Liver (tissue), 9 donors: ENCODE measurements around the gene EDDM13. TPM values are rescaled to one million over a fixed set of nuclear protein-coding genes. Genes with fewer than 3 reads are reported as not detected.
"Not testable (repeated sequence)": the region's sequence is repeated elsewhere in the genome, so short reads cannot be mapped to it uniquely, and the experiment has no call there.

Experiments
- DNase-seq: peaks from one replicate; pipeline ENCODE4 v3.0.0-alpha.2; 2017; ENCODE audit warnings: low spot score
- H3K27ac ChIP-seq, 2 donors: one replicate each; pipeline ENCODE4 v1.7.0; 2013; ENCODE audit warnings: inconsistent platforms in 2 of 2, low read length in 2 of 2, control low read depth in 1 of 2, low read depth in 1 of 2, mild to moderate bottlenecking in 1 of 2
- H3K27me3 ChIP-seq, 4 donors: one replicate each; pipeline versions ENCODE4 v1.6.1 to v1.7.0; 2013; ENCODE audit warnings: low read length in 3 of 4, inconsistent platforms in 1 of 4, mild to moderate bottlenecking in 1 of 4, moderate library complexity in 1 of 4; ENCODE audit not compliant: control insufficient read depth in 4 of 4, insufficient read depth in 4 of 4
- H3K36me3 ChIP-seq, 4 donors: one replicate each; pipeline versions ENCODE4 v1.6.1 to v1.7.0; 2013; ENCODE audit warnings: low read length in 3 of 4, mild to moderate bottlenecking in 3 of 4, low read depth in 1 of 4, moderate library complexity in 1 of 4; ENCODE audit not compliant: control insufficient read depth in 4 of 4, insufficient read depth in 3 of 4
- H3K4me1 ChIP-seq, 4 donors: one replicate each; pipeline versions ENCODE4 v1.6.1 to v1.7.0; 2013; ENCODE audit warnings: low read length in 3 of 4, mild to moderate bottlenecking in 3 of 4, moderate library complexity in 1 of 4; ENCODE audit not compliant: control insufficient read depth in 4 of 4, insufficient read depth in 4 of 4
- H3K4me3 ChIP-seq, 3 donors: one replicate each; pipeline versions ENCODE4 v1.6.1 to v1.7.0; 2013; ENCODE audit warnings: low read length in 3 of 3, control low read depth in 1 of 3, low read depth in 1 of 3, mild to moderate bottlenecking in 1 of 3
- H3K9ac ChIP-seq, 2 donors: one replicate each; pipeline ENCODE4 v1.7.0; 2013; ENCODE audit warnings: low read length in 2 of 2, mild to moderate bottlenecking in 2 of 2, moderate library complexity in 2 of 2, control low read depth in 1 of 2, low read depth in 1 of 2
- H3K9me3 ChIP-seq, 4 donors: one replicate each; pipeline versions ENCODE4 v1.6.1 to v1.7.0; 2013; ENCODE audit warnings: low read length in 3 of 4; ENCODE audit not compliant: control insufficient read depth in 4 of 4
- EGR1 ChIP-seq, 2 donors: IDR thresholded peaks; 2 replicates each; pipeline ENCODE4 v1.6.1; 2016 to 2018; ENCODE audit warnings: antibody characterized with exemption in 2 of 2, low read depth in 2 of 2
- FOXA1 ChIP-seq: IDR thresholded peaks from 2 replicates; pipeline ENCODE4 v1.6.1; 2016; ENCODE audit warnings: antibody characterized with exemption
- FOXA2 ChIP-seq: IDR thresholded peaks from 2 replicates; pipeline ENCODE4 v1.6.1; 2016; ENCODE audit warnings: antibody characterized with exemption
- HNF4A ChIP-seq, 2 donors: conservative IDR thresholded peaks; 2 replicates each; pipeline ENCODE4 v1.6.1; 2016; ENCODE audit warnings: antibody characterized with exemption in 2 of 2, mild to moderate bottlenecking in 2 of 2
- HNF4G ChIP-seq: IDR thresholded peaks from 2 replicates; pipeline ENCODE4 v1.6.1; 2016; ENCODE audit warnings: antibody characterized with exemption
- JUND ChIP-seq, 2 donors: IDR thresholded peaks; 2 replicates each; pipeline ENCODE4 v1.6.1; 2016; ENCODE audit warnings: antibody characterized with exemption in 2 of 2
- NR2F2 ChIP-seq: IDR thresholded peaks from 2 replicates; pipeline ENCODE4 v1.6.1; 2016; ENCODE audit warnings: antibody characterized with exemption
- RAD21 ChIP-seq, 2 donors: IDR thresholded peaks; 2 replicates each; pipeline ENCODE4 v1.6.1; 2016; ENCODE audit warnings: antibody characterized with exemption in 2 of 2, mild to moderate bottlenecking in 2 of 2
- SP1 ChIP-seq: IDR thresholded peaks from 2 replicates; pipeline ENCODE4 v1.6.1; 2018; ENCODE audit warnings: antibody characterized with exemption, mild to moderate bottlenecking
- TAF1 ChIP-seq: conservative IDR thresholded peaks from 2 replicates; pipeline ENCODE4 v1.6.1; 2016; ENCODE audit warnings: antibody characterized with exemption, mild to moderate bottlenecking
- YY1 ChIP-seq: IDR thresholded peaks from 2 replicates; pipeline ENCODE4 v1.6.1; 2016; ENCODE audit warnings: antibody characterized with exemption, mild to moderate bottlenecking
- WGBS: extraction: QIAGEN DNeasy Blood & Tissue Kit; methylation state at CpG from one replicate; pipeline ENCODE4 v1.1.7; 2013; 5-methylcytosine and 5-hydroxymethylcytosine counted together
- polyA plus RNA-seq, 2 donors: library from polyadenylated mRNA; stranded (reverse) in 1 of 2; unstranded in 1 of 2; fragments of 200-250 nt in 1 of 2; fragments of >200 nt in 1 of 2; fragmentation: Nextera tagmentation in 1 of 2; extraction: Ambion mirVana in 1 of 2; gene quantifications; one replicate each; pipeline versions ENCODE4 v1.2.1 to v1.2.3, GENCODE V29; 2013 to 2015
- total RNA-seq, 2 donors: library from RNA; depleted of rRNA; stranded (reverse); fragments of >200 nt; gene quantifications; one replicate each; pipeline ENCODE4 v1.2.3, GENCODE V29; 2014
- TF ChIP-seq, protein P1 (sequence below): IDR thresholded peaks from 2 replicates; pipeline ENCODE4 v1.6.1; 2016; ENCODE audit warnings: antibody characterized with exemption
- TF ChIP-seq, protein P2 (sequence below): IDR thresholded peaks from 2 replicates; pipeline ENCODE4 v1.6.1; 2016; ENCODE audit warnings: antibody characterized with exemption
- TF ChIP-seq, protein P3 (sequence below): IDR thresholded peaks from 2 replicates; pipeline ENCODE4 v1.6.1; 2016; ENCODE audit warnings: antibody characterized with exemption
- TF ChIP-seq, protein P4 (sequence below): fragments of 150-350 bp; IDR thresholded peaks from 2 replicates; pipeline ENCODE4 v1.5.1; 2017; ENCODE audit warnings: improper control_type of control experiment, low read depth, low read length; ENCODE audit not compliant: missing input control
- donor health status: healthy.
- donor health status: healthy.
- donor health status: healthy.
- donor health status: healthy.
- donor health status: healthy.

The EDDM13 gene
- total and polyA plus RNA-seq, 4 donors: 0.20 TPM; not detected in 3

DNA sequence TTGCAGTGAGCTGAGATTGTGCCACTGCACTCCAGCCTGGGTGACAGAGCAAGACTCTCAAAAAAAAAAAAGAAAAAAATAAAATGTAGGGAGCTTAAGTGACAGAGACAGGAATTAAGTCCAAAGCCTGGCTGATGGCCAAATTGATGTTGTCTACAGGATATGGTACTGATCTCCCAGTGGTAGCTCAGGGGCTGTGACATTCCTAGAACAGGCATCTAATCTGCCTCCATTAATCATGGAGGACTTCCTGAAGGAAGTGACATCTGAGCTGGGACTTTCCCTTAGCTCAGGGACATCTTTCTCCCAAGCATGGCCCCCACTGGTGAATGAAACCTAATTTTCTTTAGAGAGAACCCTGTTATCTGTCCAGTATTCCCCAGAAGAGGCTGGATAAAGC is 11.4 kb upstream of the EDDM13 start:
- Histone ChIP-seq H3K9me3 (no peaks in the 10 kb centered on the region), H3K9ac (no peak overlapping the region), H3K27me3 (no peaks in the 10 kb centered on the region), H3K4me1 (no peaks in the 10 kb centered on the region), H3K36me3 (no peaks in the 10 kb centered on the region), H3K27ac (no peak overlapping the region), H3K4me3 (no peak overlapping the region)
- no peak for TF ChIP-seq HNF4A (conservative IDR thresholded peaks at IDR 0.05)
- no peak for TF ChIP-seq TAF1
- no peak for TF ChIP-seq RAD21 (IDR thresholded peaks at IDR 0.05)
- TF ChIP-seq, protein P1, sequence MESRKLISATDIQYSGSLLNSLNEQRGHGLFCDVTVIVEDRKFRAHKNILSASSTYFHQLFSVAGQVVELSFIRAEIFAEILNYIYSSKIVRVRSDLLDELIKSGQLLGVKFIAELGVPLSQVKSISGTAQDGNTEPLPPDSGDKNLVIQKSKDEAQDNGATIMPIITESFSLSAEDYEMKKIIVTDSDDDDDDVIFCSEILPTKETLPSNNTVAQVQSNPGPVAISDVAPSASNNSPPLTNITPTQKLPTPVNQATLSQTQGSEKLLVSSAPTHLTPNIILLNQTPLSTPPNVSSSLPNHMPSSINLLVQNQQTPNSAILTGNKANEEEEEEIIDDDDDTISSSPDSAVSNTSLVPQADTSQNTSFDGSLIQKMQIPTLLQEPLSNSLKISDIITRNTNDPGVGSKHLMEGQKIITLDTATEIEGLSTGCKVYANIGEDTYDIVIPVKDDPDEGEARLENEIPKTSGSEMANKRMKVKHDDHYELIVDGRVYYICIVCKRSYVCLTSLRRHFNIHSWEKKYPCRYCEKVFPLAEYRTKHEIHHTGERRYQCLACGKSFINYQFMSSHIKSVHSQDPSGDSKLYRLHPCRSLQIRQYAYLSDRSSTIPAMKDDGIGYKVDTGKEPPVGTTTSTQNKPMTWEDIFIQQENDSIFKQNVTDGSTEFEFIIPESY: no peak
- TF ChIP-seq EGR1 (IDR thresholded peaks at IDR 0.05; ENCODE audit: low read depth in 2 of 2): no peak
- TF ChIP-seq FOXA2: no peak
- TF ChIP-seq FOXA1: no peak
- TF ChIP-seq, protein P2, sequence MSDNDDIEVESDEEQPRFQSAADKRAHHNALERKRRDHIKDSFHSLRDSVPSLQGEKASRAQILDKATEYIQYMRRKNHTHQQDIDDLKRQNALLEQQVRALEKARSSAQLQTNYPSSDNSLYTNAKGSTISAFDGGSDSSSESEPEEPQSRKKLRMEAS: no peak
- TF ChIP-seq, protein P3, sequence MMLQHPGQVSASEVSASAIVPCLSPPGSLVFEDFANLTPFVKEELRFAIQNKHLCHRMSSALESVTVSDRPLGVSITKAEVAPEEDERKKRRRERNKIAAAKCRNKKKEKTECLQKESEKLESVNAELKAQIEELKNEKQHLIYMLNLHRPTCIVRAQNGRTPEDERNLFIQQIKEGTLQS: no peak
- no peak for TF ChIP-seq NR2F2
- DNase-seq: no peak

DNA sequence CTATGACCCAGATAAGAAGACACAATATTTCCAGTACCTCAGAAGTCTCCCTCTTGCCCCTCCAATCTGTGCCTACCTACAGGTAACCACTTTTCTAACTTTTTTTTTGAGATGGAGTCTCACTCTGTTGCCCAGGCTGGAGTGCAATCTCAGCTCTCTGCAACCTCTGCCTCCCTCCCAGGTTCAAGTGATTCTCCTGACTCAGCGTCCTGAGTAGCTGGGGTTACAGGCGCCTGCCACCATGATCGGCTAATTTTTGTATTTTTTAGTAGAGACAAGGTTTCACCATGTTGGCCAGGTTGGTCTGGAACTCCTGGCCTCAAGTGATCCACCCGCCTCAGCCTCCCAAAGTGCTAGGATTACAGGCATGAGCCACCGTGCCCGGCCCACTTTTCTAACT is 10.6 kb upstream of the EDDM13 start:
- H3K9me3 ChIP-seq, DNase-seq, H3K27ac ChIP-seq, H3K9ac ChIP-seq, H3K4me1 ChIP-seq, H3K36me3 ChIP-seq, H3K27me3 ChIP-seq, H3K4me3 ChIP-seq: not testable (repeated sequence)
- WGBS: 97% methylated on average over 6 of the region's 6 CpGs

DNA sequence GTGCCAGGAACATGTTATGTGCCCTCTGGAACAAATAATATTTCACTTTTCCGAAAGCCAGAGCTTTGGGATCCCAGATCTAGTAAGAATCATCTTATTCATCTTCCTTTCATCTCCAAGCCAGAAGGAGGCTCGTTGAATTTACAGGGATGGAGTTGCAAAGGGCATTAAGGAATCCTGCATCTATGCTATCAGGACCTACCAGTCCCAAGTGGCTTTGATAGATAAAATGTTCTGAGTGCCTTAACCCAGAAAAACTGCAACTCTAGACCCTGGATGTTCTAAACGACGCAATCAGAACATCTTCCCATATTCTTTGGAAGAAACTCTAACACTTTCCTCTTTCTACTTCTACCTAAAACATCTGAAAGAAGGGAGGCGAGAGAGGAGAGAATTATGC is 9.2 kb upstream of the EDDM13 start:
- Histone ChIP-seq H3K27ac (no peak overlapping the region), H3K36me3 (no peaks in the 10 kb centered on the region), H3K9me3 (no peaks in the 10 kb centered on the region), H3K4me1 (no peaks in the 10 kb centered on the region), H3K27me3 (no peaks in the 10 kb centered on the region), H3K4me3 (no peak overlapping the region), H3K9ac (no peak overlapping the region)
- 92% methylated on average over 5 of the region's 5 CpGs for whole genome bisulfite sequencing
- no peak for DNase-seq
- no peak for TF ChIP-seq RAD21 (IDR thresholded peaks at IDR 0.05)
- TF ChIP-seq HNF4A (conservative IDR thresholded peaks at IDR 0.05): no peak
- no peak for TF ChIP-seq FOXA2
- TF ChIP-seq, protein P1: no peak
- TF ChIP-seq FOXA1: no peak
- TF ChIP-seq, protein P3: no peak
- TF ChIP-seq HNF4G: no peak
- no peak for TF ChIP-seq YY1
- TF ChIP-seq SP1: no peak
- TF ChIP-seq, protein P4, sequence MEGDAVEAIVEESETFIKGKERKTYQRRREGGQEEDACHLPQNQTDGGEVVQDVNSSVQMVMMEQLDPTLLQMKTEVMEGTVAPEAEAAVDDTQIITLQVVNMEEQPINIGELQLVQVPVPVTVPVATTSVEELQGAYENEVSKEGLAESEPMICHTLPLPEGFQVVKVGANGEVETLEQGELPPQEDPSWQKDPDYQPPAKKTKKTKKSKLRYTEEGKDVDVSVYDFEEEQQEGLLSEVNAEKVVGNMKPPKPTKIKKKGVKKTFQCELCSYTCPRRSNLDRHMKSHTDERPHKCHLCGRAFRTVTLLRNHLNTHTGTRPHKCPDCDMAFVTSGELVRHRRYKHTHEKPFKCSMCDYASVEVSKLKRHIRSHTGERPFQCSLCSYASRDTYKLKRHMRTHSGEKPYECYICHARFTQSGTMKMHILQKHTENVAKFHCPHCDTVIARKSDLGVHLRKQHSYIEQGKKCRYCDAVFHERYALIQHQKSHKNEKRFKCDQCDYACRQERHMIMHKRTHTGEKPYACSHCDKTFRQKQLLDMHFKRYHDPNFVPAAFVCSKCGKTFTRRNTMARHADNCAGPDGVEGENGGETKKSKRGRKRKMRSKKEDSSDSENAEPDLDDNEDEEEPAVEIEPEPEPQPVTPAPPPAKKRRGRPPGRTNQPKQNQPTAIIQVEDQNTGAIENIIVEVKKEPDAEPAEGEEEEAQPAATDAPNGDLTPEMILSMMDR: no peak
- no peak for TF ChIP-seq TAF1
- TF ChIP-seq JUND (IDR thresholded peaks at IDR 0.05): no peak
